ENCODE measurements around the gene KCNMB2.
"Not testable (repeated sequence)": the region's sequence is repeated elsewhere in the genome, so short reads cannot be mapped to it uniquely, and the experiment has no call there.

KCNMB2 gene

DNA sequence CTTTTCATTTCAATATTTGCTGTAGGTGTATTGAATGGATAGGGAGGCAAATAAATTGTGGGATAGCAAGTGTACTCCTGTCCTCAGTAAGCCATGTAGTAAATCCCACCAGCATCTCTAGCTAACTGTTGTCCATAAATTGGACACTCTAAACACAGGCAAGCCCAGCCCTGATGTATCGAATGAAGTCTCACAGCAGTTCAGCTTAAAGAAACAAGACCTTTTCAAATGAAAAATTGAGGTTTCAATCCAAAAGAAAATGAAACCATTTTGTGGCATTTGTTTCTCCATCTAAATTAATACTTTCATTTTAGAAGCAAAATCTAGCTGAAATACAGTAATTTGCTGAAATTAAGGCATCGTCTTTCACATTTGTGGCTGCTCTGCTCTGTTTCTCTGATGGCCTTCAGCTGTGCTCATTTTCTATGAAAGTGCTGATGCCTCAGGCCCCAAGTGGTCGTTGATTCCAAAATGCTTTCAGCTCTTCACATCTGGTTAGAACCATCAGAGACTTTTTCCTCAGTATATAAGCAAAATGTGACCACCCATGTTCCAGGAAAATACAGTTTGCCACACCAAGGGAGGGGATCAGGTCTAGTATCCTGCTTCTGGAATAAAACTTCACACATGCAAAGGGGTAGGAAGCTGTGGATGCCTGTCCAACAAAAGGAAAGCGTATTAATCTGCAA, 290.3 kb downstream of the KCNMB2 start:
- no peak for DNase-seq

DNA sequence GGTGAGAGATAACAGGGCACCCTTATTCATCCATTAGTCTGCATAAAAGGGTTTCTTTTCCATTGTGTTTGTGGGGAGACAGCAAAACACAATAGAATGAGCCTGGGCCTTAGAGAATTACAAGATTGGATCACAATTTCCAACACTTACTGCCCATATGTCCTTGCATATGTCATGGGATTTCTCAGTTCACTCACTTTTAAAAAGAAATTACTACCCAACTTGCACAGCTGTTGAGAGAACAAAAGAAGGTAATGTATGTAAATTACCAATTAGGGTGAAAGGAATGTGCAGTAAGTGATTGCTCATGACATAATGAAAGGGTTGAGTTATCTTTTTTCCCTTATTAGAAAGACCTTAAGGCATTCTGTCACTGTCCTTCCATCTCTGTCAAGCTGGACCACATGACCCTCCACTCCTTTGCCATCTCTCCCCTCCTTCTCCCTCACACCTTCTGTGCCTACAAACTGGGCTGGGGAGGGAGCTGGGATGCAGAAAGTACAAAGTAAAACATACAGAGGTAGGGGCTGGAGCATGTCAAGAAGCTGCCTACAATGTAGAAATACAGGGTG, 291.1 kb downstream of the KCNMB2 start:
- no peak for DNase-seq

DNA sequence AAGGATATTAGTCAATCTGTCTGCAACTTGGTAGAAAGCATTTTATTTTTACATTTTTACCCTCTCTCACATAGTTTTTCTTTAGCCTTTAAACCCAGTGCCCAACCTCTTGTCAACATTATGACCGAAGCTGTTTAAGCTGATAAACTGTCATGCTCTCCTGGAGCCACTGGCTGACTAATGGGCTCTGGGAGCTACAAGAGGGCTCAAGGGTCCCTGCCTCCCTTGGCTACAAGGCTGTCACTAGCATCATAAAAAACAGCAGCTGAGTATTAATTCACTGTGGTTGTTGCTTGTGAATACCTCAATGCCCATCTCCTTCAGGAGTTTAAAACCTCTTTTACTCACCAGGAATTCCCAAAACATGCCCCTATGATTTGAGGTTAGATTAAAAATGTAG, 297.5 kb downstream of the KCNMB2 start:
- DNase-seq: no peak

DNA sequence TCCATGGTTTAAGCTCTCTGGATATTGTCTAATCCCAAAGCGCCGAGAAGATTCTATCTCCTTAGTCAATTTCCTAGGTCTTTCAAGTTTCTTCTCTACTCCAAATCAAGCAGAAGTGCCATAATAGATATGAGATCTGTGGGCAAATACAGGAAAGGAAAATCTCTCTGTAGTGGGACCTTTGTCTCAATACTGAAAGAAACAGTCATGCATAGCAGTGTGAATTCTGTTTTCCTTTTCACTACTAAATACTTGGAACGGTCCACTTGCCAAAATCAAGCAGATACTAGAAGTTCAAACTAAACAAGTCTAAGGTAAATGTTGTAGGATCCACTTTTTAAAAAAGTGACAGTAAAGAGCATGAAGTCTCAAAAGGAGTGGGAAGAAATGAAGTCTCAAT, 298.8 kb downstream of the KCNMB2 start:
- no peak for DNase-seq

DNA sequence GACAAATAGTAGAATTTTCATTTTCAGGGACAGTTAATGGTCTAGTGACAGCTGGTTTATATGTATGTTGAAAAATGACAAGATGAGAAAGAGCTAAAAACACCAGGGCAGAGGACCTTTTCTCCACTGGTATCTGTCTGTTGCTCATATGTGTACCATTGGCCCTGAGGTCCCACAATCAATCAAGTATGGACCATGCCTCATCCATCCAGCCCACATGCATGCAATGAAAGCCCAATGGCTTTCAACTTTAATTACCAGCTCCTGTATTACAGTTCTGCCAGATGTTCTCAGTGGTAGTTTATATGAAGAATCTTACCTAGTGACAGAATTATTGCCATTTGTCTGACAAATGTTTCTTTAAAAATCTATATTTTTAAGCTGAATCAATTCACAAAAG, 301.3 kb downstream of the KCNMB2 start:
- no peak for DNase-seq

DNA sequence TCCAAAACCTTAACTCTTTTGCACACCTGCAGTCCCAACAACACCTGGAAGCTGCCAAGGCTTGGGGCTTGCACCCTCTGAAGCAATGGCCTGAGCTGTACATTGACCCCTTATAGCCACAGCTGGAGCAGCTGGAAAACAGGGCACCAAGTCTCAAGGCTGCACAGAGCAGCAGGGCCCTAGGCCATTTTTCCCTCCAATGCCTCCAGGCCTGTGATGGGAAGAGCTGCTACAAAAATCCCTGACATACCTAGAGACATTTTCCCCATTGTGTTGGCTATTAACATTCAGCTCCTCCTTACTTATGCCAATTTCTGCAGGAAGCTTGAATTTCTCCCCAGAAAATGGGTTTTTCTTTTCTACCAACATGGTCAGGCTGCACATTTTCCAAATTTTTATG, 304.4 kb downstream of the KCNMB2 start:
- DNase-seq: no peak

DNA sequence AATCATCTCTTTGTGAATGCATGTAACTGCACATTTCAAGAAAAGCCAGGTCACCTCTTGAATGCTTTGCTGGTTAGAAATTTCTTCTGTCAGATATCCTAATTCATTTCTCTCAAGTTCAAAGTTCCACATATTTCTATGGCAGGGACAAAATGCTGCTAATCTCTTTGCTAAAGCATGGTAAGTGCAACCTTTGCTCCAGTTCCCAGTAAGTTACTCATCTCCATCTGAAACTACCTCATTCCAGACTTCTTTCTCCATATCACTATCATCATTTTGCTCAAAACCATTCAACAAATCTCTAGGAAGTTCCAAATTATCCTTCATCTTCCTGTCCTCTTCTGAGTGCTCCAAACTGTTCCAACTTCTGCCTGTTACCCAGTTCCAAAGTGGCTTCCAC, 304.8 kb downstream of the KCNMB2 start:
- DNase-seq: no peak

DNA sequence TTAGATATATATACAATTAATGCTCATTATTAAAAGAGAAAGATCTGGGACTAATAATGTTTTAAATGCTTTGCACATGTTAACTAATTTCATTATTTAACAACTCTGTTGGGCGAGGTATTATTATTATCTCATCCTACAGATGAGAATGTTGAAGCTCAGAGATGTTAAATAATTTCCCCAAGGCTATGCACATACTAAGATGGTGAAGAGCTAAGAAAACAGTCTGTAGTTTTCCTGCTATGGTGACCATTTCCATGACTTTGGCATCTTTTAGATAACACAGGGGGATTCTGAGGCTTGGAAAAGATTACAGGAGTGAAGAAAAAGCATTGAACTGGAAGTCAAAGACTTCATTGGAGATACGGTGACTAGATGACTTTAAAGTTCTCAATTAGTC, 308.7 kb downstream of the KCNMB2 start:
- DNase-seq: no peak

DNA sequence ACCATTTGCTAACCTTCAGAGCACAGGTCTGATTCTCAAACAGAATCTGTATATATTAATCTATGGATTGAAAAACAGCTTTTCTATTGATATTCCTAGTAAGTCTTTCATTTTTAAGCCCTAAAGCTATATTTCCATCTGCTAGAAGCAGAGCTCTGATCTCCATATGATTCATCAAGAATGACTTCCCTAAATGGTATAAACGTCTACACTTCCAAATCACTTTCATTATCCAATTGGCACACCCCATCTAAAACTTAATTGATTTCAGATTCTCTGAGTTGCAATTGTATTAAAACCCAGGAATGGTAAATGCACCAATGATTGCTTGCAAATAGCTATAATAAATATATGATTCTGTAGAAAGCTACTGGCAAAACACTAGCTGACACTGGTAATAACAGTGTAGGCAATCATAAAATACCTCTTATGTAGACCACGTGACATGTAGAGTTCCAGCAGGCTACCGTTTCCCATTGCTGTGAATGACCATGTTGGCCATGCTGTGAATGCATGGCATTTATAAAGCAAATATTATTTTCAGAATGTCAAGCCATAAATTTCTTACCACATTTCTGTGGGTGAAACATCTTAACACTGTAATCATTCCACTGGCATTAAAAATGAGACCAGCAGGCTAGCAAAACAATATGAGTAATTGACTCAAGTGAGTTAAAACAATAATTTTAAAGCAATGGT, 309.3 kb downstream of the KCNMB2 start:
- DNase-seq: no peak

DNA sequence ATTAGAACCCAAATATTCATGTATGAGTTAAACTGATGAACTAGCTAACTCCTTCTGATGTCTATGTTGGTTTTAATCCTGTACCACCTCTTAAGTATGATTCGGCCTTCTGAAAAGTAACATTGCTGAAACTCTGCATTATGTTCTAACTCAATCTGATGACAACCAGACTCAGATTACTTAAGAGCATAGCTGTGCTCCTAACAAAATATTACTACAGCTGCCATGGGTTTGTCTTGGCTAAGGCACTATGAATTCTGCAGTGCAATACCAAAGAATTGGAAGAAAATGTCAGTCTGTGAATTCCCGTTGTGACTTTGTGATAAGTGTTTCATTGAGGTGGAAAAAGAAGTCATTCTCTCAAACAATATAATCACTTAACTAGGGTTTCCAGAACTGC, 311.0 kb downstream of the KCNMB2 start:
- no peak for DNase-seq

DNA sequence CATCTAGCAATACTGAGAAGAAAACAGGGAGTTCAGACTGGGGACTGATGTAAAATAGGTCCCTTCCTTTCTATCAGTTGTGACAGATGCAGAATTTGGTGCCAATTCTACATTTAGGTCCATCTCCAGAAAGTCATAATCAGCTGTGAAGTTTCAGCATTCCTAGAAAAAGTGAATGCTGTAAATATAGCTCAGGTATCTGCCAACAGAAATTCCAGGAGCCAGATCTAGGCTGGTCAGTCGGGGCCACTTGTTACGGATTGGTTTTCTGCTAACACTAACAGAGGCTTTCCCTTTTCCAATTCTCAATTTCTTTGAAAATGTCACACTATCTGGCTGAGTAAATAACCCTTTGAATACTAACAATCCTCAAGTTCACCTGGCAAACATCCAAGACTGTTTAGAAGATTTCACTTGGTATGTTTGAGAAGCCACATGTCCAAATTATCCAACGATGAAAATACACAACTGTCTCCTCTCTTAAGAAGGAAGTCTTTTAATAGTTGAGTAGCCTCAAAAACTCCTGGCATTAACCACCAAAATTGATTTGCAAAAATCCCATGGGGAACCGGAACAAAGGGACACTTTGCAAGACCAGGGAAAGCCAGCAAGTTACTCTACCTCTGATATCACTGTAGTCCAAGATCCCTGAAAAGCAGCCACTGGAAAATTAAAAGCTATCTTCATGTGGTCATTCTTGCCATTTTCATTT, 313.1 kb downstream of the KCNMB2 start:
- no peak for DNase-seq

DNA sequence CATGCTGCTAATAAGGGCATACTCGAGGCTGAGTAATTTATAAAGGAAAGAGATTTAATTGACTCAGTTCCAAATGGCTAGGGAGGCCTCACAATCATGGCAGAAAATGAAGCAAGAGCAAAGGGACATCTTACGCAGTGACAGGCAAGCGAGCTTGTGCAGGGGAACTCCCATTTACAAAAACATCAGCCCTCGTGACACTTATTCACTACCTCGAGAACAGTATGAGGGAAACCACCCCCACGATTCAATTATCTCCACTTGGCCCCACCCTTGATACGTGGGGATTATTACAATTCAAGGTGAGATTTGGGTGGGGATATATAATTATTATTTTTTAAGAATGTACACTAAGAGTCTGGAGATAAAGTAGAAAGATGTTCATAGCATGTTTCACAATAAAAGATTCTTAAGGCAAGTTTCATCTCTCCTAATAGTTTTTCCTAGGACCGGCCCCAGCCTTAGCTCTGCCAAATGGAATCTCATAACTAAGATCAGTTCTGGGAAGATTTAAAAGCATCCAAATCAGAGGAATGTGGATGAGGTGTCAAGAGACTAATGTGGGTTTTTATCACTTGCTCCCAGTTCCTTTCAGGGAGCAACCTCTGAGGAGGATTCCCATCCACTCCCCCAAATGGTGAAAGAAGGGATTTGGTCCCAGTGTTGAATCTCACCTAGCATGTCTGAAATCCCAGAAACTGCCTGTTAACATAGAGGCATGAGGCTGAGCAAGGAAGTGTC, 314.4 kb downstream of the KCNMB2 start:
- DNase-seq: no peak

DNA sequence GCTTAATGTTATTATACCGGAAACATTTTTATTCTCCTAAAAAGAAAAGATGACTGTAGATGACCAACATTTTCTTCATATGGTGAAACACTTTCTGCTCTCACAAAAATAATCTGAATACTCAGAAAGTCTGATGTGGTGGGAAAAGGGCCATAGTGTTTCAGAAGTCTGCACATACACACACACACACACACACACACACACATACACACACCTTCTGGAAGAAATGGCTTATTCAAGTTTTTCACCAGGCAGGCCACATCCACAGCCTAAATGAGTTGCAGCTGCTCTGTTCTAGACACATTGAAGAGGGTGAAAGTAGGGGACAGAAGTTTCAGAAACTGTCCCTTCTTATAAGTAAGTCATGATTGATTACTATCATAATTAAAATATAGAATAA, 315.3 kb downstream of the KCNMB2 start:
- DNase-seq: no peak

DNA sequence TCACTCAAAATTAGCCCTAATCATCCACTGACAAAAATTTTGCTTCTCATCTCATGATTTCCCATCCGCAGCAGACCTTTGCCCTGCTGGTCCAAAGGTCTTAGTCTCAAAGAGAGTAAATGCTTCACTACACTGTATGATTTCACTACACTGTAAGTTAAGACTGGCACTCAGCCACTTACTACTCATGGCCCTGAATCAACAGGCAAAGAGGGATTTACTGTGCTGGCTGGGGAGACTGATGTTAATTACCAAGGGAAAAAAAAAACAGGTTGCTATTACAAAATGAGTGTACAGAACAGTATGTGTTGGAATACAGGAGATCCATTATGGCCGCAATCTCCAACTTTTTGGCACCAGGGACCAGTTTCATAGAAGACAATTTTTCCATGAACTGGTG, 320.6 kb downstream of the KCNMB2 start:
- no peak for DNase-seq

DNA sequence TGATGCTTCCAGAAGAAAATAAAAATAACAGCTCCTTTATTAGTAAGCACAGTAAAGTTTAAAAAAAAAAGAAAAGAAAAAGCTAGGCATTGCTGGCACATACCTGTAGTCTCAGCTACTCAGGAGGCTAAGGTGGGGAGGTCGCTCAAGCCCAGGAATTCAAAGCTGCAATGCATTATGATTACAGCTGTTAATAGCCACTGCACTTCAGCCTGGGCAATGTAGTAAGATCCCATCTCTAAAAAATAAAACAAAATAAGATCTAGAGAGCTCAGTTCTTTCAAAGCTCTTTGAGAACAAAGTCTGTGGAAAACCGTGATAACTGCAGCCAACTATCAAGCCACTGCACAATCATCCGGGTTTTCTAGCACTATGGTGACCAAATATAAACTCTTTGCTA, 323.1 kb downstream of the KCNMB2 start:
- DNase-seq: no peak

DNA sequence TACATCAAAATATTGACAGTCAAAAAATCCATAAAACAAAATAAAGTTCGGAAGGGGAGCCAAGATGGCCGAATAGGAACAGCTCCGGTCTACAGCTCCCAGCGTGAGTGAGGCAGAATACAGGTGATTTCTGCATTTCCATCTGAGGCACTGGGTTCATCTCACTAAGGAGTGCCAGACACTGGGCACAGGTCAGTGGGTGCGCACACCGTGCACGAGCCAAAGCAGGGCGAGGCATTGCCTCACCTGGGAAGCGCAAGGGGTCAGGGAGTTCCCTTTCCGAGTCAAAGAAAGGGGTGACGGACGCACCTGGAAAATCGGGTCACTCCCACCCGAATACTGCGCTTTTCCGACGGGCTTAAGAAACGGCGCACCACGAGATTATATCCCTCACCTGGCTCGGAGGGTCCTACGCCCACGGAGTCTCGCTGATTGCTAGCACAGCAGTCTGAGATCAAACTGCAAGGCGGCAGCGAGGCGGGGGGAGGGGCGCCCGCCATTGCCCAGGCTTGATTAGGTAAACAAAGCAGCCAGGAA, 323.7 kb downstream of the KCNMB2 start:
- not testable (repeated sequence) for DNase-seq

DNA sequence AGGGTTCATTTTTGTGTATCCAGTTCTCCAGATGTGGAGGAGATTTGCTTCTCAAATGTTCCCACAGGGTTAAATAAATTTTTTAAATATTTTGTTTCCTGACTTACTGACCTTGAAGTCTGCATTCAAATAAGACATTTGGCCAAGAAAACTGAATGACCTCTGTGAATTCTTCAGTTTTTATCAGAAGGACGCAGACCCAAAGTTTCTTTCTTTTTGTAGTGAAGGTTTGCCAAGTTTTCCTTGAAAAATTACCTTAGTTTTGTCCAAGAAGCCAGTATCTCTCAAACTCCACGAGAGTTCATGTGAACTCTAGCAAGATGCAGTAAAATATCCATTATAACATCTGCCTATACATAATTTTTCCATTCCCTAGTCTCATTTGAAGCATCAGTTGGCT, 332.4 kb downstream of the KCNMB2 start:
- DNase-seq: no peak

DNA sequence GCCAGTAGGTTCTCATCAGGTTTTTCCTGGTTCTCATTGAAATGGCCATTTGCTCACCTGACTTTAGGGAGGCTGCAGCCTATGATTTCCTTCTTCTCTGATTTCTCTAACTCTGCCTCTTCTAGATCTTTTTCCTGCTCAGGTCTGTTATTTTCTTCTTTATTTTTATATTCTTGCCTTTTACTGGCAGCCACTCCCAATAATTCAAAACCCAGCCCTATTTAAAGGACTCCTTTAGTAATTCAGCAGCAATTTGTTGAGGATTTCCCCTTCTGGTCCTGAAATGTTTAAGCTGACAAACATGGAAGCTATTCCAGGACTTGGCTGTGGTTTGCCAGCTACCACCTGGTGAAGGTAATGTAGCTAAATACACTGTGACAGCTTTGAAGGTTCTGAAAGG, 333.8 kb downstream of the KCNMB2 start:
- DNase-seq: no peak

DNA sequence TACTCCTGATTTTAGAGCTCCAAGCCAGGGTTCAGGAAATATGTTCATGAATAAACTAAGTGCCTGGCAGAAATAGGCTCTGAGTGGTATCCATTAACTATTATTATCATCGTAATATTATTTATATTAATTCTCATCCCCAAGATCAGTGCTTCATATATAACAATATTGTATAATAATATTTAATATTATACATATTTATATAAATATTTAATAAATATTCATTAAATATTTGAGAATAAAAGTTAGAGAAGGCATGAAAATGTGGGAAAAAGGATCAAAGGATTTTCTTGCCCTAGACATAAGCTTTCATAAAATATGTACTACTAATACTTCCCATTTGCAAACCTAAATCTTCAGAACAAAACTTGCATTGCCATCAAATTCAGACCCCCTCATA, 338.9 kb downstream of the KCNMB2 start:
- DNase-seq: no peak

DNA sequence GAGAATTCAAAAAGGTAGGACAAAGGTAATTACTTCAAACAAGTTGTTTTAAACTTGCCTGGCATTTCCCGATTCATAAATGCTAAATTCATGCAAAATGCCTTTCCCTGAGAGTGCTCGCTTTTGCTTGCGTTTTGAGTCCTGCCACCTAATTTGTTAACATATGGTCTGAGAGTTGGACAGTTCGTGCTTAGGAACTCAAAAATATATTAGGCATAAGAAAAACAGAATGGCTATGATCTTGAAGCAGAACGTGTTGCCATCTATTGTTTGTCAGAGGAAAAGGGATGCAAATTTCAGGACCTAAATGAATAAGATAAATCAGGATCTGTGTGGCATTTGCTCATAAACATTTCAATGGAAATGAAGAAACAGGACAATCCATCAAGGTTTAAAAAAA, 339.6 kb downstream of the KCNMB2 start:
- no peak for DNase-seq

DNA sequence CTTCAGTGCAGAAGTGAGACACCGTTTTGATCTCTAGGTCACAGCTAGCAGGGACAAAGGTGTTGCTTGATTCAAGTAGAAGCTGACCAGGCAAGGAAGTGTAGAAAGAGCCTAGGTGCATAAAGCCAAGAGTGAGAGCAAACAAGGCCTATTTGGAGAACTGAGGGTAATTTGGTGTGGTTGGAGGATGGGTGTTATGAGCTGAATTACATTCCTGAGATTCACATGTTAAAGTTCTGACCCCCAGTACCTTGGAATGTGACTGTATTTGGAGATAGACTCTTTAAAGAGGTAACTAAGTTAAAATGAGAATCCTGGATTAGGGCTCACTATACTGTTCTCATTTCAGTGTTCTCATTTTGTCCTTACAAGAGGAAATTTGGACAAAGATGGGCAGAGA, 344.0 kb downstream of the KCNMB2 start:
- no peak for DNase-seq
